Measurements from ENCODE around the gene IL20RB. TPM values are rescaled to one million over a fixed set of nuclear protein-coding genes. Genes with fewer than 3 reads are reported as not detected.

Gene IL20RB
- total and polyA plus RNA-seq, 2 of the 13 experiments (the other 11 are each of a cell fraction or from before 2014, with no cell fraction given) = 0.22 to 0.32 TPM

- DNase-seq (ENCODE audit: low spot score) (no peak), FAIRE-seq (no peak), ATAC-seq (no peak)
- H3K27ac ChIP-seq (ENCODE audit: extremely low read length, insufficient read depth, low read length) = no peak overlapping the region
- H3K9ac ChIP-seq (ENCODE audit: insufficient read depth, low read depth, low read length) = no peak overlapping the region
- peaks cover 4% of the 10 kb centered on the region for H3K4me1 ChIP-seq (ENCODE audit: insufficient read depth, low read length)
- no peaks in the 10 kb centered on the region; a peak in 1 of 5 replicates for H3K27me3 ChIP-seq (ENCODE audit: control insufficient read depth in 1 of 2, insufficient read depth in 2 of 2, low read length in 2 of 2)
- H3K79me2 ChIP-seq (ENCODE audit: insufficient read depth, low read length) = no peaks in the 10 kb centered on the region
- CTCF ChIA-PET (ENCODE audit: low intra/inter-chr PET ratio, low total read pairs) = no interaction called here
- 63% methylated on average over 8 of the region's 8 CpGs for WGBS (ENCODE audit: low lambda C conversion rate)
- no peaks in the 10 kb centered on the region for H4K20me1 ChIP-seq (ENCODE audit: insufficient read depth, low read length)
- no TSS peak for BruUV-seq (replicated peaks)
- no peak overlapping the region for H3K4me2 ChIP-seq (ENCODE audit: low read depth, low read length)
- POLR2A ChIA-PET = no interaction called here
- TF ChIP-seq ZNF251 (CRISPR knock-in tag; IDR thresholded peaks at IDR 0.05) (no peak), MED13 (CRISPR knock-in tag; IDR thresholded peaks at IDR 0.05) (no peak), DMTF1 (CRISPR knock-in tag; IDR thresholded peaks at IDR 0.05) (no peak), TCF12 (IDR thresholded peaks at IDR 0.05) (no peak), TCF12 (CRISPR knock-in tag; IDR thresholded peaks at IDR 0.05) (no peak), HOXA3 (CRISPR knock-in tag; IDR thresholded peaks at IDR 0.05) (no peak), ZMYM4 (CRISPR knock-in tag; IDR thresholded peaks at IDR 0.05) (no peak), CHCHD3 (CRISPR knock-in tag; IDR thresholded peaks at IDR 0.05) (no peak), ZNF782 (CRISPR knock-in tag; IDR thresholded peaks at IDR 0.05; ENCODE audit: borderline replicate concordance) (no peak), ZNF205 (CRISPR knock-in tag; IDR thresholded peaks at IDR 0.05) (no peak), NR3C1 (CRISPR knock-in tag; IDR thresholded peaks at IDR 0.05) (no peak), MAFK (conservative IDR thresholded peaks at IDR 0.05 in 1 of 2, IDR thresholded peaks at IDR 0.05 in 1 of 2; ENCODE audit: low read length in 2 of 2) (no peak), MED8 (CRISPR knock-in tag; IDR thresholded peaks at IDR 0.05; ENCODE audit: insufficient replicate concordance) (no peak), ZNF740 (CRISPR knock-in tag; IDR thresholded peaks at IDR 0.05) (no peak), CTCF (CRISPR knock-in tag; IDR thresholded peaks at IDR 0.05) (no peak), ZNF530 (CRISPR knock-in tag; IDR thresholded peaks at IDR 0.05; ENCODE audit: low read depth) (no peak), ZNF383 (CRISPR knock-in tag; IDR thresholded peaks at IDR 0.05; ENCODE audit: borderline replicate concordance) (no peak), PTBP1 (IDR thresholded peaks at IDR 0.05; ENCODE audit: low read depth, low read length, poor library complexity, severe bottlenecking) (no peak)
- intact Hi-C loops (cut with micrococcal nuclease; ENCODE audit: unreplicated experiment) = no loop called here
- H3K9me3 ChIP-seq (ENCODE audit: low read length) = no peaks in the 10 kb centered on the region
- in situ Hi-C loops (cut with HindIII; ENCODE audit: extremely low pct_ligation_motif_present, low pct_unique_long_range_greater_than_20kb) = no loop called here
- H2AFZ ChIP-seq (ENCODE audit: low read length) = no peak overlapping the region
- no peaks in the 10 kb centered on the region for H3K36me3 ChIP-seq (replicated peaks in 1 of 2; ENCODE audit: control insufficient read depth in 1 of 2, insufficient read depth in 2 of 2, low read length in 2 of 2)
- no peak overlapping the region for H3K4me3 ChIP-seq (replicated peaks in 1 of 3; ENCODE audit: insufficient read depth in 1 of 3, low read depth in 2 of 3, low read length in 3 of 3)
Measured at GRCh38 chr3:136994772-136995516, 37.2 kb downstream of the IL20RB start.

Data from HepG2 (cell line).